ENCODE data around the gene MTMR12. TPM values are rescaled to one million over a fixed set of nuclear protein-coding genes. Genes with fewer than 3 reads are reported as not detected.

Gene MTMR12
- total and polyA plus RNA-seq, 2 of the 8 experiments (the other 6 are each of a cell fraction or from before 2014, with no cell fraction given) = 19.1 to 59.3 TPM

DNA sequence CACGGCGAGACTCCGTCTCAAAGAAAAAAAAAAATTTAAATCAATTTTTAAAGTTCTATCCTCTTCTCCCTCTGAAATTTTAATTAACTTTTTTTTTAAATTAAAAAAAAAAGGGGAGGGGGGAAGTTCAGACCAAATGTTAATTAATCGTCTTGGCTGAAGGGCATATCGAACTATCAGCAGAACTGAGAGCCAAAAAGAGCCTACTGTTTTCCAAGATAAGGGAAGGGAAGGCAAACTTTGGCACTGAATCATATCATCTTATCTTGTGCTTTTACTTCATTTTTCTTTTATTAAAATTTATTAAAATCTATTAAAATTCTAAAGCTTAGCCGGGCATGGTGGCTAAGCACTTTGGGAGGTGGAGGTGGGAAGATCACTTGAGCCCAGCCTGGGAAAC is 45.9 kb upstream of the MTMR12 start:
- ChIA-PET POLR2A (ENCODE audit: partially characterized antibody) (interaction anchor here (1.1 kb wide), 1 partner anchor 9 kb away, joined by 4 read pairs; no protein-coding TSS in a partner anchor), CTCF (ENCODE audit: partially characterized antibody) (interaction anchor here (0.7 to 1.0 kb wide), 3 partner anchors 27 to 175 kb away, joined by 3 to 4 read pairs (median 3); no protein-coding TSS in a partner anchor)
- Histone ChIP-seq H4K91ac (replicated peaks; ENCODE audit: insufficient read length, low read length) (no peak overlapping the region), H2BK20ac (ENCODE audit: low read length) (no peak overlapping the region), H3K4me2 (ENCODE audit: insufficient read depth in 1 of 2, low read depth in 2 of 2, low read length in 2 of 2) (peak overlapping the region in 1 of 2 experiments; percentile 26; a peak in 1 of 4 replicates), H2BK15ac (ENCODE audit: low read length) (no peak overlapping the region; the same call in none of the 2 replicates), H4K20me1 (replicated peaks in 1 of 2; ENCODE audit: control insufficient read depth in 1 of 2, insufficient read depth in 2 of 2, low read length in 2 of 2) (no peaks in the 10 kb centered on the region), H2BK120ac (replicated peaks; ENCODE audit: low read depth, low read length) (peak overlapping the region; percentile 28), H3K23ac (ENCODE audit: insufficient read length) (no peak overlapping the region), H4K8ac (ENCODE audit: extremely low read depth, insufficient read depth, low read length) (no peak overlapping the region; the same call in 1 of the 2 replicates), H3K23me2 (ENCODE audit: low read depth, low read length) (no peaks in the 10 kb centered on the region), H3K79me2 (ENCODE audit: control insufficient read depth in 1 of 2, insufficient read depth in 2 of 2, low read length in 2 of 2) (no peaks in the 10 kb centered on the region), H4K5ac (ENCODE audit: insufficient read length, low read depth, low read length) (no peak overlapping the region), H3K9ac (replicated peaks in 1 of 4; ENCODE audit: extremely low read depth in 1 of 4, low read depth in 3 of 4, low read length in 3 of 4) (no peak overlapping the region), H2AFZ (ENCODE audit: low read length) (no peak overlapping the region), H3K36me3 (ENCODE audit: control insufficient read depth in 2 of 4, insufficient read depth in 4 of 4, low read length in 3 of 4) (peaks cover 0 to 44% (median 9%) of the 10 kb centered on the region in 4 experiments; a peak in 5 of 8 replicates), H3K4me3 (ENCODE audit: extremely low read depth in 1 of 4, insufficient read depth in 2 of 4, low read depth in 3 of 4, low read length in 4 of 4) (no peak overlapping the region), H3K79me1 (ENCODE audit: low read depth, low read length) (no peaks in the 10 kb centered on the region), H3K9me3 (ENCODE audit: insufficient read depth in 2 of 2, low read depth in 1 of 2, low read length in 1 of 2) (no peaks in the 10 kb centered on the region), H3K27me3 (replicated peaks in 1 of 4; ENCODE audit: control insufficient read depth in 3 of 4, extremely low read depth in 1 of 4, insufficient read depth in 3 of 4, low read length in 3 of 4) (no peaks in the 10 kb centered on the region), H3K56ac (replicated peaks; ENCODE audit: insufficient read length, low read depth, low read length) (no peak overlapping the region), H3K27ac (ENCODE audit: low read depth, low read length) (peak overlapping the region; percentile 43; the same call in 1 of the 2 replicates), H3K4ac (replicated peaks; ENCODE audit: insufficient read length, low read depth, low read length) (no peak overlapping the region), H2BK5ac (ENCODE audit: low read depth, low read length) (peak overlapping the region; percentile 86; the same call in 1 of the 2 replicates), H3K4me1 (replicated peaks in 1 of 4; ENCODE audit: control insufficient read depth in 3 of 4, insufficient read depth in 4 of 4, low read length in 3 of 4) (peaks cover 0 to 2% (median 0%) of the 10 kb centered on the region in 4 experiments; a peak in 1 of 7 replicates), H2BK12ac (ENCODE audit: low read depth, low read length) (peak overlapping the region; percentile 86; the same call in 1 of the 2 replicates), H3K14ac (ENCODE audit: insufficient read length) (no peak overlapping the region), H3K18ac (ENCODE audit: extremely low read depth, low read length) (no peak overlapping the region; the same call in 1 of the 2 replicates), H2AK5ac (ENCODE audit: low read depth, low read length) (no peak overlapping the region)
- TF ChIP-seq KDM1A (IDR thresholded peaks at IDR 0.05; ENCODE audit: borderline replicate concordance, low read length) = no peak
- no peak for TF ChIP-seq KDM5A (IDR thresholded peaks at IDR 0.05; ENCODE audit: low read length)
- TF ChIP-seq GTF2F1 (IDR thresholded peaks at IDR 0.05; ENCODE audit: borderline replicate concordance, low read depth, low read length) = no peak
- TF ChIP-seq RAD21 (IDR thresholded peaks at IDR 0.05 in 1 of 2, conservative IDR thresholded peaks at IDR 0.05 in 1 of 2; ENCODE audit: low read depth in 2 of 2, low read length in 2 of 2) = no peak
- no peak for TF ChIP-seq MAFK (IDR thresholded peaks at IDR 0.05; ENCODE audit: low read depth, low read length)
- no peak for TF ChIP-seq TAF1 (IDR thresholded peaks at IDR 0.05; ENCODE audit: low read depth, low read length)
- TF ChIP-seq JUND (IDR thresholded peaks at IDR 0.05; ENCODE audit: low read length) = no peak
- TF ChIP-seq JUN (IDR thresholded peaks at IDR 0.05; ENCODE audit: low read depth, low read length) = no peak
- no peak for TF ChIP-seq EP300 (IDR thresholded peaks at IDR 0.05; ENCODE audit: borderline replicate concordance in 1 of 2, low read depth in 2 of 2, low read length in 2 of 2)
- 89% methylated on average over 6 of the region's 6 CpGs; no CpG with 5 or more reads in 1 of the 2 experiments for WGBS, 2 experiments (ENCODE audit: extremely low coverage in 1 of 2, insufficient coverage in 1 of 2, insufficient read length in 1 of 2, insufficient replicate concordance in 2 of 2, low coverage in 1 of 2, low lambda C conversion rate in 2 of 2, missing lambda C conversion rate in 1 of 2)
- FAIRE-seq = no peak
- no peak for DNase-seq (ENCODE audit: low read depth in 1 of 2, low spot score in 2 of 2)

All from H1 (cell line).